HG02798 (cell line): ENCODE data around the gene ZDHHC22.
A peak's percentile ranks its signal among the peaks of the same experiment; 100 is the strongest.

Source experiments
- ATAC-seq: cut with Tn5 transposase; IDR thresholded peaks from one replicate; pipeline ENCODE4 v1.9.1; 2021; ENCODE audit warnings: mild to moderate bottlenecking; ENCODE audit not compliant: unreplicated experiment, poor library complexity

ZDHHC22 gene

GRCh38 chr14:77158175-77158881 lies 16.7 kb upstream of the ZDHHC22 start:
- ATAC-seq = no peak

DNA sequence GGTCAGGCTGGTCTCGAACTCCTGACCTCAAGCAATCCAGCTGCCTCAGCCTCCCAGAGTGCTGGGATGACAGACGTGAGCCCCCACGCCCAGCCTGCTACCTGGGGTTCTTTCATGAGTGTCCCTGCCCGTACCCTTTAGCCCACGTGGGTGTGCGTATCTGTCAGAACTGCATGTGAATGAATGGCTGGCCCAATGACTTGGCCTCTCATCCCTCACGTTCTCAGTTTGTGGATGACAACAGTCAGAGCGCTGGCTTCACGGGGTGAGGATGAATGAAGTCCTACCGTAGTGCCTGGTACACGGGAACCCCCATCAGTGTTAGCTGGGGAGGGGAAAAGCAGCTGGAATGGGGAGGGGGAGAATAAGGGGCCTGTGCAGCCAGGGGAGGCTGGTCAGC lies 16.1 kb upstream of the ZDHHC22 start:
- ATAC-seq = no peak

DNA sequence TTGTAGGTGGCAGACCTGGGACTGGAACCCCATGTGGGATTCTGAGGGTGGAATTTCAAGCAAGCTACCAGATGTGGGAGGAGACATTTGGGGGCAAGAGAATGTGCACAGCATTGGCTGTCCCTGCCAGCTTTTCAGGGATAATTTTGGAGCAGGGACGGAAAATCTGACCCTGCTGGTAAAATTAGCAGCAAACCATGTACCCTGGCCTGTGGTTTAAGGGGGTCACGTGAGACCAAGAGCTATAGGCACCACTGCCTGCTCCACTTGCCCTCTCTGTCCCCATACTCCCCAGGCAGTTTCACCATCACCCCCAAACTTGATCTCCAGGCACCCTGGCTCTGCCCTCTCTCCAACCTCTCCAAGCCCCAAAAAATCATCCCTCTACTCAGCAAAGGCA lies 13.5 kb upstream of the ZDHHC22 start:
- no peak for ATAC-seq

DNA sequence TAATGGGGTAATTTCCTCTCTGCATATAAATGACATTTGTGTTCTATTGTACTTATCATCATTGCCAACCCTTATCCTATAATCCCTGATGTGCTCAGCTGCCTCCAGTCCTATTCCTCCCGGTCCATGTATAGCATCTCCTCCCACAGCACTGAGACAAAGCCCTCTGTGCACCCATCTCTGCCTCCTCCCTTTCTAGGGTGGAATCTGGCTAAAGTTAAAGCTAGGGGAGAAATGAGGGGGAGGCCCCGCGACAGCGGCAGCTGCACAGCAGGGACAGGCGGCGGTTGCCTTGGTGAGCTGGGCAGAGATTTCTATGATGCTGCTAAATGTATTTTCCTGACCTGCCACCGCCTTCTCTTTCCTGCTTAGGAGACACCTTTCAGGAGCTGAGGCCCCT lies 12.8 kb upstream of the ZDHHC22 start:
- no peak for ATAC-seq

DNA sequence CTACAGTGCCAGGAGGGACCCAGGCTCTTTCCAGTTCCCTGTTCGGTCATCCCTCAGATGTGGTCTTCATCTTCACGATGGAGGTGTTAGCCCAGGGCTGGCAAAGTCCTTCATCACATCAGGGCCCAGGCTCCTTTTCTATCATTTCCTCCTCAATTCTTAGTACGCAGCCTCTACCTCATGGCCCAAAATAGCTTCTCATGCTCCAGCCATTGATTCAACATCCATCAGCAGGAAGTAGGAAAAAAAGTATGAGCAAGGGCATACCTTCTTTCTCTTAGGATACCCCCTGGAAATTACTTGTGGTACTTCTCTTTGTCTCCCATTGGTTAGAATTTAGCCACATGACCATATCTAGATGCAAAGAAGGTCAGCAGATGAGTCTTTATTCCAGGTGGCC lies 12.2 kb upstream of the ZDHHC22 start:
- ATAC-seq = no peak

DNA sequence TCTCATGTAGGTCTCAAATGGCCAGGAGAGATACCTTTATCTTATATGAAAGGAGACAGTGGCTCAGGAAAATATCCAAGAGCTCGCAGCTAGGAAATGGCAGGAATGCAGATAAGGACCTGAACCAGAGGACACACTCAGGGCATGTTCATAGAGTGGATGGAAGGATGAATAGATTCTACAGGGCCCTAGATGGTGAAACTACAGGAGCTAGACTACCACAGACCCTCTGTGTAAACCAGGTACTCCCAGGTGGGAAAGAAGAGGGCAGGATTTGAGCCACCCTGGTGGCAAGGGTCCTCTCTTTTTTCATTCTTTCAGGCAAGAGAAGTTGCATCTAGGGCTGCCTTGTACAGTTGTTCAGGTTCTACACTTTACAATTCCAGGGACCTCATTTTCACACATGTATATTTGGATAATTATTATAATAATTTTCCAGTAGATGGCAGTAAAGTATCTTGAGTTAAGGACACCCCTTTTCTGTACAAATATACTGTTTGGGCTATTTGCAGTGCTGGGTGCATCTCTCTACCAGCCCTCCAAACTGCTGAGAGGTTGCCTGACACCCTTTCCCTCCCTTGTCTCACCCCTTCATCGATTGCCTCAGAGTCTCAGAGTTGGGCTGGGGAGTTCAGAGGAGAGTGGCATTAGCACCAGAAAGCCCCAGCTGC lies 10.5 kb upstream of the ZDHHC22 start:
- no peak for ATAC-seq

GRCh38 chr14:77151245-77151644 lies 9.7 kb upstream of the ZDHHC22 start:
- no peak for ATAC-seq

GRCh38 chr14:77148510-77149231 lies 7.1 kb upstream of the ZDHHC22 start:
- ATAC-seq = no peak

DNA sequence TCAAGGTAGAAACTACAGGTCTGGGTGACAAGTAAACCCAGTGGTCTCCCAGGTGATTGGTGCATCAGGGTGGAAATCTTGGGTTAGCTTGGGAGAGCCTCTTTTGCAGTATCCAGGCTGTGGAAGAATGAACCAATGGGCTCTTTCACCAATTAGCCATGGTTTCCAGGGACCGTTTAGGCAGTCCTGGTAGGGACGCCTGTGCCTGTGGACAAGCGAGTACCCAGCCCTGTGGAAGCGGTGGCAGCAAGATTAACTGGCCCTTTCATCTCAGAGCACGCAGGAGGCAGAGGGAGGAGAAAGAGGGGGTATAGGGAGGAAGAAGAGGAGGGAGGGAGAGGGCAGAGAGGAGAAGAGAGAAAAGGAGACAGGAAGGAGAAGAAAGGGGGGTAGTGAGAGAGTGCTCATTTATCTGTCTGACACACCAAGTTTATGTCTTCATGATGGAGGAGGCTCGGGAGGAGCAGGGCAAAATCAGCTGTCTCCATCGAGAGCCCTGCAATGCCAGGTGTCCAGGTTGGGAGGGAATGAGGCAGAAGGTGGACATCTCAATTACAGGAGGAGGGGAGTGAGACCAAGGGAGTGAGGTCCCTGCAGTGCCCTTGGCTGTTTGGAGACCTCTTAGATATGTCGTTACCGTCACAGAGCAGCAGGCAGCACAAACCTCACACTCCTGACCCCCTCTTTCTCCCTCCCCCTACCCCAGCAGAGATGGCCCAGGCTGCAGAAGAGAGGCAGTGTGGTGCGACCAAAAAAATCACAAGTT lies 4.6 kb upstream of the ZDHHC22 start:
- ATAC-seq = no peak

GRCh38 chr14:77144412-77145115 lies 3.0 kb upstream of the ZDHHC22 start:
- ATAC-seq = no peak

DNA sequence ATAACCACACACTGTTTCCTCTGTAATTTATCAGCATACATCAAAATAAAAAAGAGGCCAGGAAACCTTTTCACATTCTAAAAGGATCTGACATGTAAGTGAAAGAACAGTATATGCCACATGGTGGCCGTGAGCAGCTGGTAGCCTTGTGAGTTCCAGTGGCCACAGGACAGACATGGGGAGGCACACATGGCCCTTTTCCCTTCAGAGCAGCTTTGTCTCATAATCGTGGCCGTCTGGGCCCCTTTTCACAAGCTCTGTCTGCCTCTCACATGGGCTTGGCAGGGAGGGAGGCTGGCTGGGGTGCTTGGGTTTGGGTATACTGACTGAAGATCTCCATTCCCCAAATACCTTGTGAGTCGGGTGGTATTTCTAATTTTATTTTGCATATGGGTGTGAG lies 1.5 kb upstream of the ZDHHC22 start:
- ATAC-seq = no peak

DNA sequence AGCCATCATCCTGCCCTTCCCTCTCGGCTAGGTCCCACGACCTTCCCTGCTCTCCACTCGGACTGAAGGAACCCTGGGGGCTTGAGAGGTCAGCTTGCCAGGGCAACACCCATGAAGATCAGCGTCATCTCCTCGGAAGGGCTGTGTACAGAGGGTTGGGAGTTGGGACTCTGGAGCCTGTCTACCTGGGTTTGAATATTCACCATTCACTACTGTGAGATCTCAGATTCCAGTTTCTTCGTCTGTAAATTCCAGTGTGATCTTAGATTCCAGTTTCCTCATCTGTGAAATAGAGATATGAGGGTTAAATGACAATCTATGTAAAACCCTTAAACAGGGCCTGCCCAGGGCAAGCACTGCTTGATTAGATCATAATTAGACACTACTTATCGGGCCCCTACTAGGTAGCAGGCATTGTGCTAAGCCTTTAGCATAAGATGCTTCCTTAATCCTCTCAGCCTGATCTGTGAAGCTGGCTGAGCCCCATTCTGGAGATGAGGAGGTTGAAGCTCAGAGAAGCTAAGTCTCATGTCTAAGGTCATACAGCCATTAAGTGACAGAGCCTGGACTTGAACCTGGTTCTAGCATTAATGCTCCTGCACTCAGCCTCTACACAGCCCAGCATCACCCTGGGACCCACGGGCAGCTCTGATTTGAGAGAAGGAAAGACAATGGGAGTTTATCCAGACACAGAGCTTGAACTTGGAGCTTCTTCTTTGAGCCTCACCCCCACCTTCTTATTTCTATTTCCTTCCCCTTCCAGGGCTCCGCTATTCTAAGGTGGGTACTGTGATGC lies 612 bp upstream of the ZDHHC22 start:
- no peak for ATAC-seq

- ATAC-seq = no peak
Observed at GRCh38 chr14:77140359-77141213, 1.0 kb downstream of the ZDHHC22 start.

- no peak for ATAC-seq
Observed at GRCh38 chr14:77139540-77140358, 1.8 kb downstream of the ZDHHC22 start.

GRCh38 chr14:77139022-77139421 lies 2.6 kb downstream of the ZDHHC22 start:
- ATAC-seq = no peak

DNA sequence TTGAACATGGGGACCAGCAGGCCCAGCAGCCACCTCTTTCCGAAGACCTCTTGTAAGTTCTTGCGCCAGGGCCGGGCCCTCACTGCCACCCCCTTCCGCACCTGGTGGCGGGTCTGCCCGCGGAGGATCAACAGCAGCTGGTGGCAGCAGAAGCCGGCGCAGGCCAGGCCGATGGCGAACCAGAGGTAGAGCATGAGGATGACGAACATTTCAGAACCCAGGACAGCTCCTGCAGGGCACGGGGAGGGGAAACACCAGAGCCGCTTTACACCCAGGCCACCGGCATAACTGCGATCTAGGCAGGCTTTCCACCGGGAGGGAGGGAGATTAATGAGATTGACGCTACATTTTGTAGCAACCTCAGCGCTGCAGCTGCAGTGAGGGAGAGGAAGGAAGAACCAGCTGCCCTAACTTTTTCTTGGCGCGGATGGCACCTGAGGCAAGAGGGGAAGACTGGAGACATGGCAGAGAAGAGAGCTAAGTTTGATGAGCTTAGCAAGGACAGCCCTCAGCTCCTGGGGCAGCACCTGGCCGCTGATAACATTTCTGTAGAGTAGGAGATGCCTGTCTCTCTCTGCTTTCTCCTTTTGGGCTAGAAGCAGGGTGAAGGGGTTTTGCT lies 7.8 kb downstream of the ZDHHC22 start:
- peak; percentile 69 for ATAC-seq

- ATAC-seq = no peak
Observed at GRCh38 chr14:77131871-77132486, 9.6 kb downstream of the ZDHHC22 start.
